T-cell (primary cell): ENCODE measurements around the gene NUMB. TPM values are rescaled to one million over a fixed set of nuclear protein-coding genes. Genes with fewer than 3 reads are reported as not detected.

Experiments used
- ATAC-seq, 4 experiments: fragments of 200-7000 bp in 3 of 4; fragments of 150-1000 bp in 1 of 4; cut with Tn5 transposase; replicated peaks in 1 of 4; 1 replicate in 3 of 4; 2 replicates in 1 of 4; pipeline ENCODE4 v1.10.0; 2021; ENCODE audit warnings: moderate library complexity in 3 of 4, mild to moderate bottlenecking in 2 of 4, moderate number of reproducible peaks in 1 of 4
- CTCF ChIA-PET, 2 donors: fragments of 300-600 bp; sonication (Branson Sonifier 250); formaldehyde crosslinking; loops; one replicate each; lab custom pipeline; 2022; ENCODE audit warnings: antibody characterized with exemption in 2 of 2; lab: Charles Lee
- POLR2A ChIA-PET, 2 donors: fragments of 300-600 bp; sonication (Branson Sonifier 250); formaldehyde crosslinking; loops; one replicate each; lab custom pipeline; 2022; ENCODE audit warnings: antibody characterized with exemption in 2 of 2; lab: Charles Lee
- DNase-seq, 35 experiments: peaks; one replicate each; pipeline versions ENCODE4 v3.0.0 to v3.0.0-alpha.2; 2013 to 2023
- H3K27ac ChIP-seq: one replicate; pipeline ENCODE4 v1.5.1; 2013; ENCODE audit warnings: low read length
- H3K27me3 ChIP-seq, 2 experiments: replicated peaks in 1 of 2; 1 replicate in 1 of 2; 2 replicates in 1 of 2; pipeline versions ENCODE4 v1.6.1 to v1.7.0; 2013; ENCODE audit warnings: low read length in 1 of 2, mixed read lengths in 1 of 2; ENCODE audit not compliant: control insufficient read depth in 2 of 2, insufficient read depth in 2 of 2; ENCODE audit errors: extremely low read depth in 1 of 2
- H3K36me3 ChIP-seq, 2 donors: 1 replicate in 1 of 2; 2 replicates in 1 of 2; pipeline versions ENCODE4 v1.6.1 to v1.7.0; 2013; ENCODE audit warnings: low read length in 1 of 2; ENCODE audit not compliant: control insufficient read depth in 2 of 2, insufficient read depth in 1 of 2; ENCODE audit errors: extremely low read depth in 1 of 2
- H3K4me1 ChIP-seq, 2 experiments: 1 replicate in 1 of 2; 2 replicates in 1 of 2; pipeline versions ENCODE4 v1.6.1 to v1.7.0; 2013; ENCODE audit warnings: low read length in 2 of 2, mixed read lengths in 1 of 2; ENCODE audit not compliant: insufficient read depth in 2 of 2, control insufficient read depth in 1 of 2; ENCODE audit errors: extremely low read depth in 1 of 2
- H3K4me3 ChIP-seq, 2 donors: 1 replicate in 1 of 2; 2 replicates in 1 of 2; pipeline versions ENCODE4 v1.5.1 to v1.7.0; 2013; ENCODE audit warnings: mild to moderate bottlenecking in 2 of 2, low read length in 1 of 2, moderate library complexity in 1 of 2; ENCODE audit not compliant: control insufficient read depth in 1 of 2; ENCODE audit errors: extremely low read depth in 1 of 2
- H3K9me3 ChIP-seq: 2 replicates; pipeline ENCODE4 v1.7.0; 2013
- H3K27ac Mint-ChIP-seq, 2 donors: one replicate each; pipeline ENCODE4 v1.8.0; 2020 to 2021; ENCODE audit warnings: mild to moderate bottlenecking in 2 of 2, mixed read lengths in 2 of 2
- H3K27me3 Mint-ChIP-seq, 2 donors: one replicate each; pipeline ENCODE4 v1.8.0; 2021 to 2022; ENCODE audit warnings: mixed read lengths in 2 of 2
- H3K36me3 Mint-ChIP-seq: one replicate; pipeline ENCODE4 v1.8.0; 2021; ENCODE audit warnings: mixed read lengths
- H3K4me1 Mint-ChIP-seq, 3 donors: one replicate each; pipeline ENCODE4 v1.8.0; 2020 to 2022; ENCODE audit warnings: mixed read lengths in 3 of 3, mild to moderate bottlenecking in 1 of 3
- H3K4me3 Mint-ChIP-seq, 3 donors: one replicate each; pipeline ENCODE4 v1.8.0; 2020 to 2022; ENCODE audit warnings: mild to moderate bottlenecking in 3 of 3, mixed read lengths in 3 of 3, moderate library complexity in 3 of 3
- H3K9me3 Mint-ChIP-seq, 3 donors: one replicate each; pipeline ENCODE4 v1.8.0; 2020 to 2022; ENCODE audit warnings: mixed read lengths in 3 of 3
- WGBS: methylation state at CpG from one replicate; pipeline ENCODE4 v1.1.5; 2013; ENCODE audit warnings: missing lambda C conversion rate; ENCODE audit not compliant: insufficient coverage; 5-methylcytosine and 5-hydroxymethylcytosine counted together
- total RNA-seq, 35 experiments: library from RNA in 6 of 35; stranded (reverse) in 6 of 35; fragments of 120-200 nt in 1 of 35; gene quantifications; one replicate each; pipeline versions ENCODE4 v1.2.1 to v1.2.4 and lab custom pipeline; 2013 to 2026

Gene NUMB
- total RNA-seq, result 10 to 100 TPM; 45.1 to 52.6 (median 49.1) TPM
- total RNA-seq (2013), result 30.4 TPM
- total RNA-seq (lab: John Stamatoyannopoulos, UW), result 23.5 to 56.2 (median 37.1) reads per million in 29 experiments

GRCh38 chr14:73458183-73458976, at the start of gene NUMB:
Gene NUMB (minus strand): TSS chr14:73458546. CDS start chr14:73355751, 102,795 bp downstream.
- ATAC-seq, result peak; percentile 97 to 99 (median 98)
- under 1% methylated on average over 44 of the region's 60 CpGs for WGBS
- H3K27me3 Mint-ChIP-seq, result no peaks in the 10 kb centered on the region
- H3K27ac ChIP-seq, result no peak within 1 kb of the TSS
- peak; percentile 90 to 98 (median 95) for DNase-seq
- H3K9me3 Mint-ChIP-seq, result no peaks in the 10 kb centered on the region
- ChIA-PET CTCF (interaction anchor here (0.6 to 1.7 kb wide), 16 partner anchors 10 to 565 kb away, joined by 3 to 9 read pairs (median 4); partner anchors contain the start of genes ACOT2 (in 1 of the 2), RIOX1 (in 1 of the 2), ZFYVE1 (in 1 of the 2) and ZNF410 (in 1 of the 2)), POLR2A (interaction anchor here (0.6 to 1.6 kb wide), 5 partner anchors 13 to 334 kb away, joined by 3 to 7 read pairs (median 3); no protein-coding TSS in a partner anchor)
- H3K4me3 ChIP-seq, result peak within 1 kb of the TSS; percentile 91 to 98
- H3K4me3 Mint-ChIP-seq, result peak within 1 kb of the TSS; percentile 96 to 100 (median 97)
- peaks cover 12 to 13% of the 10 kb centered on the region in 2 experiments for H3K4me1 ChIP-seq
- H3K36me3 ChIP-seq, result no peaks in the 10 kb centered on the region
- H3K27me3 ChIP-seq, result no peaks in the 10 kb centered on the region
- H3K27ac Mint-ChIP-seq, result peak within 1 kb of the TSS; percentile 89 to 98
- H3K36me3 Mint-ChIP-seq, result no peaks in the 10 kb centered on the region
- no peaks in the 10 kb centered on the region for H3K9me3 ChIP-seq
- peaks cover 38 to 47% (median 42%) of the 10 kb centered on the region in 3 donors for H3K4me1 Mint-ChIP-seq

DNA sequence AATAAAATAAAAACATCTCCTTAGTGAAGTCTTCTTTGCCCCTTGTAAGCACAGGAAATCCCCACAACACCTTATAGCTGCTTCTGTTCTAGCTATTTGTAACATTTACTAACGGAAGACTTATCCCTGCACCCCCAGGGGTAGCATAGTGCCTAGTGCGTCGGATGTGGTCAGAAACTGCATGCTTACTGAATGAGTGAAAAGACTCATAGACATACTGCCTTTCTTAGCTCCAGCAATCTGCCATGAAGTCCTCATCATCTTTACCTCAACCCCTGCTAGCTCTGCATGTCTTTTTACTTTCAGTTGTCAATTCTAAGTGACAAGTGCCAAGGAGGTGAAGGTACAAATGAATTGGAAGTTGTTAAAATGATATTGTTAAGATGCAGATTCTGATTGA, 45.3 kb upstream of the NUMB start:
- H3K27ac Mint-ChIP-seq, result no peak overlapping the region
- no peak overlapping the region for H3K4me3 Mint-ChIP-seq
- H3K36me3 Mint-ChIP-seq, result peaks cover 32% of the 10 kb centered on the region
- H3K9me3 Mint-ChIP-seq, result no peaks in the 10 kb centered on the region
- 72% methylated on average over 3 of the region's 3 CpGs for WGBS
- Histone ChIP-seq H3K4me3 (no peak overlapping the region), H3K27me3 (no peaks in the 10 kb centered on the region), H3K9me3 (no peaks in the 10 kb centered on the region), H3K27ac (no peak overlapping the region), H3K36me3 (peaks cover 0 to 6% of the 10 kb centered on the region in 2 donors), H3K4me1 (no peaks in the 10 kb centered on the region)
- CTCF ChIA-PET, result interaction anchor here in 1 of 2 donors (0.7 to 1.8 kb wide), 3 partner anchors 67 to 184 kb away, joined by 3 to 8 read pairs (median 3); no protein-coding TSS in a partner anchor
- peaks cover 0 to 7% (median 3%) of the 10 kb centered on the region in 3 donors for H3K4me1 Mint-ChIP-seq
- DNase-seq (peak in 3 of 35 experiments; percentile 6 to 28 (median 14)), ATAC-seq (peak in 1 of 4 experiments; percentile 56)
- POLR2A ChIA-PET, result interaction anchor here in 1 of 2 donors (0.6 to 0.7 kb wide), 2 partner anchors 67 to 94 kb away, joined by 3 to 7 read pairs; no protein-coding TSS in a partner anchor
- H3K27me3 Mint-ChIP-seq, result no peaks in the 10 kb centered on the region

DNA sequence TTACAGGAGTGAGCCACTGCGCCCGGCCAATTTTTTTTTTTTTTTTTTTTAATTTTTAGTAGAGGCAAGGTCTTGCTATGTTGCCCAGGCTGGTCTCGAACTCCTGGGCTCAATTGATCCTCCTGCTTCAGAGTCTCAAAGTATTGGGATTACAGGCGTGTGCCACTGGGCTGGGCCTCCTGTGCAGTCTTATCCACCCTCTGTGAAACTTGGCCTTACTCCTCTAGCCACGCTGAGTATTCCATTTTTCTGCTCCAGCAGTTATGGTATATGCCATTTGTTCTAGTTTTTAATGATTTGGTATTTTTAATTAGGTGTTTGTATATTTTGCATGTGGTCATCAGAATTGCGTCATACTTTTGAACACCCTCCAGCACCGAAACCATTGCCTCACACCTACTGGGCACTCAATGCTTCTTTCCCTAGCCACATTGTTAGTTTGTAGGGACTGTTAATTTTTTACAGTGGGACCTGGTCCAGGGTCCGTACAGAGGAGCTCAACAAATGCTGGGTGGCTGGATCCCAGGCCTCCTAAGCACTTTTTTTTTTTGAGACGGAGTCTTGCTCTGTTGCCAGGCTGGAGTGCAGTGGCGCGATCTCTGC, 43.8 kb upstream of the NUMB start:
- ChIA-PET CTCF (no interaction called here), POLR2A (no interaction called here)
- DNase-seq (no peak), ATAC-seq (no peak)
- H3K9me3 Mint-ChIP-seq, result no peaks in the 10 kb centered on the region
- Histone ChIP-seq H3K36me3 (peaks cover 2 to 14% of the 10 kb centered on the region in 2 donors), H3K27me3 (no peaks in the 10 kb centered on the region), H3K4me3 (no peak overlapping the region), H3K4me1 (no peaks in the 10 kb centered on the region), H3K27ac (no peak overlapping the region), H3K9me3 (no peaks in the 10 kb centered on the region)
- H3K27me3 Mint-ChIP-seq, result no peaks in the 10 kb centered on the region
- no peak overlapping the region for H3K27ac Mint-ChIP-seq
- H3K4me3 Mint-ChIP-seq, result no peak overlapping the region
- peaks cover 0 to 9% (median 5%) of the 10 kb centered on the region in 3 donors for H3K4me1 Mint-ChIP-seq
- WGBS, result 98% methylated on average over 6 of the region's 11 CpGs
- H3K36me3 Mint-ChIP-seq, result peaks cover 38% of the 10 kb centered on the region

DNA sequence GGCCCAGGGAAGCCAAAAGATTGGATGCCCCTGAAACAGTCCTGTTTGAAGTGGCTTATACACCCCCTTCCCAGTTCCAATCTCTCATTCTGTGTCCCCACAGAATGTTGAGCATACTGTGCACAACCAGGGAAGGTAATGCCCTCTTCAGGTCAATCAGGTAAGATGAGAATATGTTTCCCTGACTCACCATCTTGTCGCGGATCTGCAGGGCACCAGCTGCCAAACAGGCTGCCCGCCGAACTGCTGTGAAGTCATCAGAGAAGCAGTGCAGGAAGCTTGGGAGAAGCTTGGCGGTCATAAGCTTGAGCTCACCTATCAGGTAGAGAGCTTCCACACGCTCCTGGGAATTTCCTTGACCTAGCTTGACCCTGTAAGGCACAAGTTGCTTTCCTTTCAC, 42.0 kb upstream of the NUMB start:
- ATAC-seq (no peak), DNase-seq (no peak)
- H3K27me3 ChIP-seq, result no peaks in the 10 kb centered on the region
- no peak overlapping the region for H3K27ac Mint-ChIP-seq
- ChIA-PET CTCF (interaction anchor here (0.5 to 0.9 kb wide), 4 partner anchors 11 to 327 kb away, joined by 3 to 6 read pairs (median 4); no protein-coding TSS in a partner anchor), POLR2A (interaction anchor here in 1 of 2 donors (0.6 kb wide), 2 partner anchors 77 to 1090 kb away, joined by 3 read pairs; no protein-coding TSS in a partner anchor)
- WGBS, result 98% methylated on average over 5 of the region's 6 CpGs
- peaks cover 40% of the 10 kb centered on the region for H3K36me3 Mint-ChIP-seq
- peaks cover 3 to 19% (median 19%) of the 10 kb centered on the region in 3 donors for H3K4me1 Mint-ChIP-seq
- H3K36me3 ChIP-seq, result peaks cover 2 to 17% of the 10 kb centered on the region in 2 donors
- no peaks in the 10 kb centered on the region for H3K27me3 Mint-ChIP-seq
- no peak overlapping the region for H3K4me3 ChIP-seq
- H3K9me3 ChIP-seq, result no peaks in the 10 kb centered on the region
- no peaks in the 10 kb centered on the region for H3K9me3 Mint-ChIP-seq
- H3K27ac ChIP-seq, result no peak overlapping the region
- no peaks in the 10 kb centered on the region for H3K4me1 ChIP-seq
- no peak overlapping the region for H3K4me3 Mint-ChIP-seq

DNA sequence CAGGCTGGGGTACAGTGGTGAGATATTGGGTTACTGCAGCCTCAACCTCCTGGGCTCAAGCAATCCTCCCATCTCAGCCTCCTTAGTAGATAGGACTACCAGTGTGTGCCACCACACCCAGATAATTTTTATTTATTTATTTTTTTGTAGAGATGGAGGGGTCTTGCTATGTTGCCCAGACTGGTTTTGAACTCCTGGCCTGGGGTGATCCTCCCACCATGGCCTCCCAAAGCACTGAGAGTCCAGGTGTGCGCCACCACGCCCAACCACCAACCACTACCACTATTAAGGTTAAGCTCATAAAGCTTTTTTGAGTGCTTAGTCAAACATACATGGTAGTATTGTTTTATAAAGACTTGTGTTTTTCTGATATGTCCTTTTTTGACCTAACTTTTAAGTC, 36.2 kb upstream of the NUMB start:
- WGBS, result no CpG with 5 or more reads among the region's 2 CpGs
- peaks cover 38% of the 10 kb centered on the region for H3K36me3 Mint-ChIP-seq
- Histone ChIP-seq H3K9me3 (no peaks in the 10 kb centered on the region), H3K36me3 (peaks cover 2 to 30% of the 10 kb centered on the region in 2 donors), H3K4me3 (no peak overlapping the region), H3K27me3 (peaks cover 0 to 2% of the 10 kb centered on the region in 2 experiments), H3K4me1 (peaks cover 6 to 37% of the 10 kb centered on the region in 2 experiments), H3K27ac (no peak overlapping the region)
- H3K27me3 Mint-ChIP-seq, result no peaks in the 10 kb centered on the region
- no peaks in the 10 kb centered on the region for H3K9me3 Mint-ChIP-seq
- ATAC-seq, result no peak
- H3K27ac Mint-ChIP-seq, result peak overlapping the region in 1 of 2 donors; percentile 28
- peak overlapping the region in 1 of 3 donors; percentile 9 for H3K4me3 Mint-ChIP-seq
- POLR2A ChIA-PET, result no interaction called here
- peaks cover 40 to 59% (median 54%) of the 10 kb centered on the region in 3 donors for H3K4me1 Mint-ChIP-seq
- DNase-seq, result no peak
- CTCF ChIA-PET, result no interaction called here

- H3K4me3 ChIP-seq, result peak overlapping the region; percentile 65 to 68
- no peak overlapping the region for H3K27ac ChIP-seq
- no peak for DNase-seq
- CTCF ChIA-PET, result no interaction called here
- H3K9me3 ChIP-seq, result no peaks in the 10 kb centered on the region
- no peaks in the 10 kb centered on the region for H3K9me3 Mint-ChIP-seq
- H3K27ac Mint-ChIP-seq, result no peak overlapping the region
- H3K4me1 Mint-ChIP-seq, result peaks cover 40 to 61% (median 56%) of the 10 kb centered on the region in 3 donors
- H3K4me3 Mint-ChIP-seq, result peak overlapping the region; percentile 82 to 90 (median 84)
- WGBS, result 85% methylated on average over 2 of the region's 5 CpGs
- ATAC-seq, result no peak
- H3K36me3 Mint-ChIP-seq, result peaks cover 28% of the 10 kb centered on the region
- POLR2A ChIA-PET, result no interaction called here
- peaks cover 0 to 2% of the 10 kb centered on the region in 2 experiments for H3K27me3 ChIP-seq
- H3K36me3 ChIP-seq, result peaks cover 0 to 22% of the 10 kb centered on the region in 2 donors
- peaks cover 6 to 37% of the 10 kb centered on the region in 2 experiments for H3K4me1 ChIP-seq
- no peaks in the 10 kb centered on the region for H3K27me3 Mint-ChIP-seq
Observed at GRCh38 chr14:73492670-73493069, 34.3 kb upstream of the NUMB start.
